HepG2 (cell line): ENCODE measurements around the gene CS. TPM values are rescaled to one million over a fixed set of nuclear protein-coding genes. Genes with fewer than 3 reads are reported as not detected.

Experiments used
- ATF7 ChIP-seq, 2 experiments: fragments of 450-650 bp in 1 of 2; sonication (generic) in 1 of 2; formaldehyde crosslinking in 1 of 2; IDR thresholded peaks; 2 replicates each; pipeline versions ENCODE4 v1.4.0 to v1.6.1; 2016 to 2020; ENCODE audit warnings: antibody characterized with exemption in 1 of 2, mild to moderate bottlenecking in 1 of 2, missing genetic modification reagents in 1 of 2
- FOXO4 ChIP-seq: sonication (generic); formaldehyde crosslinking; conservative IDR thresholded peaks from 2 replicates; pipeline ENCODE4 v1.8.1; 2023; ENCODE audit warnings: missing genetic modification reagents
- GFI1 ChIP-seq: sonication (generic); formaldehyde crosslinking; IDR thresholded peaks from 2 replicates; pipeline ENCODE4 v1.5.0; 2020; ENCODE audit warnings: missing genetic modification reagents, mild to moderate bottlenecking, borderline replicate concordance
- KAT8 ChIP-seq: IDR thresholded peaks from 2 replicates; pipeline ENCODE4 v1.6.1; 2016; ENCODE audit warnings: missing genetic modification reagents, missing compliant biosample characterization
- MAFG ChIP-seq: sonication (generic); formaldehyde crosslinking; IDR thresholded peaks from 2 replicates; pipeline ENCODE4 v1.5.1; 2020; ENCODE audit warnings: mild to moderate bottlenecking, missing genetic modification reagents
- MIER3 ChIP-seq: IDR thresholded peaks from 2 replicates; pipeline ENCODE4 v1.6.1; 2016; ENCODE audit warnings: missing compliant biosample characterization, borderline replicate concordance
- SPEN ChIP-seq: sonication (generic); formaldehyde crosslinking; IDR thresholded peaks from 2 replicates; pipeline ENCODE4 v1.5.1; 2020; ENCODE audit warnings: low read depth, mild to moderate bottlenecking, missing genetic modification reagents
- TFDP2 ChIP-seq: sonication (generic); formaldehyde crosslinking; IDR thresholded peaks from 2 replicates; pipeline ENCODE4 v1.4.0; 2020; ENCODE audit warnings: missing genetic modification reagents
- TFE3 ChIP-seq: IDR thresholded peaks from 2 replicates; pipeline ENCODE4 v1.6.1; 2016
- ZBTB39 ChIP-seq: sonication (generic); formaldehyde crosslinking; IDR thresholded peaks from 2 replicates; pipeline ENCODE4 v1.5.0; 2020; ENCODE audit warnings: missing genetic modification reagents
- polyA plus RNA-seq, 8 experiments: library from polyadenylated mRNA; depleted of rRNA in 3 of 8; stranded (reverse) in 7 of 8; unstranded in 1 of 8; fragments of >200 nt; fragmentation: Illumina TruSeq in 4 of 8; extraction: Trizol in 4 of 8; gene quantifications; 2 replicates each; pipeline versions ENCODE4 v1.2.1 to v1.2.3, GENCODE V29; 2011 to 2016; ENCODE audit warnings: low read depth in 4 of 8, missing spikeins in 1 of 8, mixed read lengths in 1 of 8; ENCODE audit not compliant: insufficient read depth in 1 of 8
- total RNA-seq, 5 experiments: library from RNA; depleted of rRNA; stranded (reverse); fragments of >200 nt; fragmentation: Illumina TruSeq; extraction: Trizol; gene quantifications; 2 replicates each; pipeline ENCODE4 v1.2.3, GENCODE V29; 2016; ENCODE audit warnings: low read depth in 1 of 5

Gene CS
- total and polyA plus RNA-seq, 2 of the 13 experiments (the other 11 are each of a cell fraction or from before 2014, with no cell fraction given), result 173 to 175 TPM

- TF ChIP-seq TFE3 (CRISPR knock-in tag) (0 out of 2 replicates have a peak, but pooled peaks have one; percentile 23), TFDP2 (CRISPR knock-in tag) (peak; percentile 71), KAT8 (CRISPR knock-in tag) (peak; percentile 93), ZBTB39 (CRISPR knock-in tag) (0 out of 2 replicates have a peak, but pooled peaks have one; percentile 37), FOXO4 (CRISPR knock-in tag) (0 out of 2 replicates have a peak, but pooled peaks have one; percentile 44), MIER3 (CRISPR knock-in tag) (peak; percentile 46; the same call in 1 of the 2 replicates), MAFG (CRISPR knock-in tag) (no peak), ATF7 (IDR thresholded peaks at IDR 0.05) (no peak), ATF7 (CRISPR knock-in tag; IDR thresholded peaks at IDR 0.05) (no peak), SPEN (peak; percentile 74), GFI1 (CRISPR knock-in tag) (0 out of 2 replicates have a peak, but pooled peaks have one; percentile 23)
- TF ChIP-seq, all 625 proteins: peak for 189
These were observed 33.8 kb upstream of the CS start, which contains the start of gene PAN2 (continued) for GRCh38 chr12:56333679-56334489.
